ENCODE measurements around the gene TTN.

Gene TTN

DNA sequence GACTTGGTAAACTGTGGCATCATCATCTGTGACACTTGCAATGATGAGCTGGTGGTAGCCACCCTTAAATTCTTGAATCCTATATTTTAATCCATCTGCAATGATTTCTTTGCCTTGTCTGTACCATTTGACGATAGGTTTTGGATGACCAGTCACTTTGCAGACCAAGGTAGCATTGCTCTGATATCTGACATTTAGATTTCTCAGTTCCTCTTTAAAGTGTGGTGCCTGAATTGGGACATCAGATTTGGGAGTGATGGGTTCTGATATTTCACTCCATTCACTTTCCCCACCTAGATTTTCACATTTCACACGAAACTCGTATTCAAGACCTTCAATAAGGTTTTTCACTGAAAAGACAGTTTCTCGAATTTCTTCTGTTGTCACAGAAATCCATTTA is 271.2 kb downstream of the TTN start:
- no peaks in the 10 kb centered on the region for H3K79me2 ChIP-seq (ENCODE audit: low read length)
- no peak overlapping the region for H3K9ac ChIP-seq (ENCODE audit: low read length)
- TF ChIP-seq EZH2 (optimal IDR thresholded peaks at IDR 0.05; ENCODE audit: low read depth, low read length) (no peak), EZH2phosphoT487 (IDR thresholded peaks at IDR 0.05; ENCODE audit: low read length) (no peak)
- TF ChIP-seq, protein P1, sequence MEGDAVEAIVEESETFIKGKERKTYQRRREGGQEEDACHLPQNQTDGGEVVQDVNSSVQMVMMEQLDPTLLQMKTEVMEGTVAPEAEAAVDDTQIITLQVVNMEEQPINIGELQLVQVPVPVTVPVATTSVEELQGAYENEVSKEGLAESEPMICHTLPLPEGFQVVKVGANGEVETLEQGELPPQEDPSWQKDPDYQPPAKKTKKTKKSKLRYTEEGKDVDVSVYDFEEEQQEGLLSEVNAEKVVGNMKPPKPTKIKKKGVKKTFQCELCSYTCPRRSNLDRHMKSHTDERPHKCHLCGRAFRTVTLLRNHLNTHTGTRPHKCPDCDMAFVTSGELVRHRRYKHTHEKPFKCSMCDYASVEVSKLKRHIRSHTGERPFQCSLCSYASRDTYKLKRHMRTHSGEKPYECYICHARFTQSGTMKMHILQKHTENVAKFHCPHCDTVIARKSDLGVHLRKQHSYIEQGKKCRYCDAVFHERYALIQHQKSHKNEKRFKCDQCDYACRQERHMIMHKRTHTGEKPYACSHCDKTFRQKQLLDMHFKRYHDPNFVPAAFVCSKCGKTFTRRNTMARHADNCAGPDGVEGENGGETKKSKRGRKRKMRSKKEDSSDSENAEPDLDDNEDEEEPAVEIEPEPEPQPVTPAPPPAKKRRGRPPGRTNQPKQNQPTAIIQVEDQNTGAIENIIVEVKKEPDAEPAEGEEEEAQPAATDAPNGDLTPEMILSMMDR (IDR thresholded peaks at IDR 0.05; ENCODE audit: low read length): no peak
- peaks cover 3% of the 10 kb centered on the region for H3F3A ChIP-seq (ENCODE audit: insufficient read depth, low read length)
- H3K27me3 ChIP-seq (replicated peaks; ENCODE audit: insufficient read depth, low read length): no peaks in the 10 kb centered on the region
- no peak overlapping the region for H3K4me2 ChIP-seq (ENCODE audit: low read depth, low read length)
- H3K4me3 ChIP-seq (ENCODE audit: low read length): no peak overlapping the region
- no peak for DNase-seq
- no peak overlapping the region for H3K27ac ChIP-seq (ENCODE audit: low read length)
- no peaks in the 10 kb centered on the region; the same call in 1 of the 2 replicates for H4K20me1 ChIP-seq (ENCODE audit: insufficient read depth, low read length)
- H3K9me2 ChIP-seq (replicated peaks; ENCODE audit: insufficient read depth, low read length): no peaks in the 10 kb centered on the region
- H2AFZ ChIP-seq (ENCODE audit: low read length): no peak overlapping the region
- H3K9me3 ChIP-seq (replicated peaks; ENCODE audit: insufficient read depth, low read length): no peaks in the 10 kb centered on the region
- peaks cover 5% of the 10 kb centered on the region for H3K4me1 ChIP-seq (ENCODE audit: low read length)
- H3K36me3 ChIP-seq (replicated peaks; ENCODE audit: insufficient read depth, low read length): no peaks in the 10 kb centered on the region

DNA sequence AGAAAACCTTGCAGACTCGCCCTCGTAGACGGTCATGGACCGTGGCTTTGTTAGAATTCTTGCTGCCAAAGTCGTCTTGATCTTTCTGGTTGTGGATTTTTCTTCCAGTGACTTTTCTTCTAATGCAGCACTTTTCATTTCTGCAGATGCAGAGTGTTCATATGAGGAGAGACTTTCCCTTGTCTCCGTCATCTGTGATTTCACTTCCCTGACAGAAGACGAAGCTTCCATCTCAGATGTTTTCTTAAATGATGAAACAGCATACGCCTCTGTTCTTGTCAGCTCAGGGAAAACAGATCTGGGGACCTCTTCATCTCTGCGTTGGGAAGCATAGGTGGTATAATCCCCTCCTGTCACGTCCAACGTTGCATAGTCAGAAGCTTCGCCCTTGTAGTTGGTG is 276.1 kb downstream of the TTN start:
- Histone ChIP-seq H3K4me2 (ENCODE audit: low read depth, low read length) (peak overlapping the region; percentile 35; the same call in 1 of the 2 replicates), H3K27ac (ENCODE audit: low read length) (no peak overlapping the region), H4K20me1 (ENCODE audit: insufficient read depth, low read length) (no peaks in the 10 kb centered on the region; the same call in 1 of the 2 replicates), H2AFZ (ENCODE audit: low read length) (no peak overlapping the region), H3K9ac (ENCODE audit: low read length) (no peak overlapping the region), H3K79me2 (ENCODE audit: low read length) (no peaks in the 10 kb centered on the region), H3F3A (ENCODE audit: insufficient read depth, low read length) (peaks cover 16% of the 10 kb centered on the region), H3K4me1 (ENCODE audit: low read length) (peaks cover 17% of the 10 kb centered on the region), H3K27me3 (replicated peaks; ENCODE audit: insufficient read depth, low read length) (no peaks in the 10 kb centered on the region), H3K4me3 (ENCODE audit: low read length) (no peak overlapping the region), H3K9me3 (replicated peaks; ENCODE audit: insufficient read depth, low read length) (no peaks in the 10 kb centered on the region), H3K36me3 (replicated peaks; ENCODE audit: insufficient read depth, low read length) (no peaks in the 10 kb centered on the region), H3K9me2 (replicated peaks; ENCODE audit: insufficient read depth, low read length) (no peaks in the 10 kb centered on the region)
- DNase-seq: no peak
- TF ChIP-seq, protein P1 (IDR thresholded peaks at IDR 0.05; ENCODE audit: low read length): no peak
- TF ChIP-seq EZH2 (optimal IDR thresholded peaks at IDR 0.05; ENCODE audit: low read depth, low read length) (no peak), EZH2phosphoT487 (IDR thresholded peaks at IDR 0.05; ENCODE audit: low read length) (no peak)

DNA sequence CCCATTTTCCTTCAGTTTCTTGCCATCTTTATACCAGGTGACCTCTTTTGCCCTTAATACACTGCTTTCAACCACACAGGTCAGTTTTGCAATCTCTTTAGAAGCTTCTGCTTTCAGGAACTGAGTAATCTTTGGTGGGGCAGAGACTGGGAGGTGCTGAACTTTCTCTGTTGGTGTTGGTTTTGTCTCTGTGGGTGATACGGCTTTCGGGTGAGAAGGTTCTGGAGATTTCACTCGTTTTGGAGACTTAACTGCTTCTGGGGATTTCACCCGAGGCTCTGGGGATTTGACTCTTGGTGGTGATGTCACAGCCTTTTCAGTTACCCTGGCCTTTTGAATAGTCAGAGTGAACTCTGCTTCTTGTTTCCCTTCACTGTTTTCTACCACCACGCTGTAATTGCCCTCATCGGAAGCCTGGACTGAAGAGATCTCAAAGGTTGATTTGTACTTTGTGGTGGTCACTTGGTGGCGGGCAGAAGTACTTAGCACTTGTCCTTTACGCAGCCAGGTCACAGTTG is 276.5 kb downstream of the TTN start:
- peaks cover 17% of the 10 kb centered on the region for H3K4me1 ChIP-seq (ENCODE audit: low read length)
- TF ChIP-seq EZH2 (optimal IDR thresholded peaks at IDR 0.05; ENCODE audit: low read depth, low read length) (no peak), EZH2phosphoT487 (IDR thresholded peaks at IDR 0.05; ENCODE audit: low read length) (0 out of 2 replicates have a peak, but pooled peaks have one; percentile 55)
- TF ChIP-seq, protein P1 (IDR thresholded peaks at IDR 0.05; ENCODE audit: low read length): no peak
- no peaks in the 10 kb centered on the region for H3K9me2 ChIP-seq (replicated peaks; ENCODE audit: insufficient read depth, low read length)
- H3K9ac ChIP-seq (ENCODE audit: low read length): no peak overlapping the region
- no peaks in the 10 kb centered on the region for H3K79me2 ChIP-seq (ENCODE audit: low read length)
- H2AFZ ChIP-seq (ENCODE audit: low read length): no peak overlapping the region
- no peak overlapping the region for H3K4me3 ChIP-seq (ENCODE audit: low read length)
- H3K9me3 ChIP-seq (replicated peaks; ENCODE audit: insufficient read depth, low read length): no peaks in the 10 kb centered on the region
- H3K36me3 ChIP-seq (replicated peaks; ENCODE audit: insufficient read depth, low read length): no peaks in the 10 kb centered on the region
- peak overlapping the region; percentile 35; the same call in 1 of the 2 replicates for H3K4me2 ChIP-seq (ENCODE audit: low read depth, low read length)
- H3F3A ChIP-seq (ENCODE audit: insufficient read depth, low read length): peaks cover 16% of the 10 kb centered on the region
- H4K20me1 ChIP-seq (ENCODE audit: insufficient read depth, low read length): no peaks in the 10 kb centered on the region; the same call in 1 of the 2 replicates
- no peaks in the 10 kb centered on the region for H3K27me3 ChIP-seq (replicated peaks; ENCODE audit: insufficient read depth, low read length)
- H3K27ac ChIP-seq (ENCODE audit: low read length): no peak overlapping the region
- DNase-seq: peak; percentile 56
